Lower leg skin (tissue), 4 donors: ENCODE data around the gene DPH7. TPM values are rescaled to one million over a fixed set of nuclear protein-coding genes. Genes with fewer than 3 reads are reported as not detected.

ENCODE experiments used
- DNase-seq, 2 donors: peaks; one replicate each; pipeline ENCODE4 v3.0.0-alpha.2; 2019; ENCODE audit warnings: low spot score in 2 of 2
- H3K4me3 ChIP-seq: fragments of 200-600 bp; sonication (generic); 2 replicates; pipeline ENCODE4 v1.5.1; 2017; ENCODE audit warnings: mild to moderate bottlenecking, low read depth; ENCODE audit not compliant: poor library complexity, severe bottlenecking
- CTCF ChIP-seq, 3 donors: fragments of 450-650 bp; IDR thresholded peaks; one replicate each; pipeline ENCODE4 v1.5.1; 2016; ENCODE audit warnings: antibody characterized with exemption in 3 of 3, mild to moderate bottlenecking in 3 of 3, moderate library complexity in 2 of 3
- POLR2A ChIP-seq, 2 donors: fragments of 450-650 bp; IDR thresholded peaks; one replicate each; pipeline ENCODE4 v1.6.1; 2016 to 2017; ENCODE audit warnings: antibody characterized with exemption in 2 of 2, mild to moderate bottlenecking in 1 of 2, moderate library complexity in 1 of 2
- WGBS, 2 donors: methylation state at CpG; one replicate each; pipeline ENCODE4 v1.1.5; 2018; 5-methylcytosine and 5-hydroxymethylcytosine counted together
- intact Hi-C: fragments of 100-400 bp; cut with DNase I; formaldehyde crosslinking; loops from one replicate; pipeline ENCODE4 v1.15.0; 2023; ENCODE audit warnings: low total_unique reads
- total RNA-seq, 4 donors: library from RNA; depleted of rRNA; stranded (reverse); fragments of >200 nt; gene quantifications; one replicate each; pipeline ENCODE4 v1.1.0, GENCODE V29; 2016

DPH7 gene
- total RNA-seq, 4 donors from 2014 or later = 27.5 to 46.0 (median 34.7) TPM

- WGBS, 2 donors = 1% methylated on average over 29 to 76 of the region's 113 CpGs
- peak; percentile 78 to 95 for DNase-seq
Observed at GRCh38 chr9:137590469-137591383, 12.0 kb upstream of the DPH7 start, which contains the start of gene ZMYND19. Gene ZMYND19, minus strand, starts transcription at chr9:137590512. Its CDS starts 249 bp downstream, at chr9:137590263.

GRCh38 chr9:137590123-137590468 is 11.4 kb upstream of the DPH7 start:
- H3K4me3 ChIP-seq = peak overlapping the region; percentile 50
- intact Hi-C loops = no loop called here
- no peak for DNase-seq
- no peak for TF ChIP-seq POLR2A (IDR thresholded peaks at IDR 0.05)
- no peak for TF ChIP-seq CTCF (IDR thresholded peaks at IDR 0.05)
- 0% methylated on average over 18 of the region's 61 CpGs; no CpG with 5 or more reads in 1 of the 2 donors for WGBS, 2 donors

More at GRCh38 chr9:137590469-137591383, 12.0 kb upstream of the DPH7 start, which contains the start of gene ZMYND19:
- intact Hi-C loops = no loop called here
- peak within 1 kb of the TSS; percentile 58 for H3K4me3 ChIP-seq
- TF ChIP-seq POLR2A (IDR thresholded peaks at IDR 0.05) (no peak), CTCF (IDR thresholded peaks at IDR 0.05) (no peak)

- intact Hi-C loops = no loop called here
- TF ChIP-seq CTCF (IDR thresholded peaks at IDR 0.05) (no peak), POLR2A (IDR thresholded peaks at IDR 0.05) (no peak)
- no peak for DNase-seq
- peak overlapping the region; percentile 50 for H3K4me3 ChIP-seq
- 7 to 11% methylated on average over 18 to 34 of the region's 58 CpGs for WGBS, 2 donors
Observed at GRCh38 chr9:137589441-137590122, 10.9 kb upstream of the DPH7 start.

- TF ChIP-seq POLR2A (IDR thresholded peaks at IDR 0.05) (no peak), CTCF (IDR thresholded peaks at IDR 0.05) (no peak)
- WGBS, 2 donors = 64 to 70% methylated on average over 6 of the region's 6 CpGs
- no peak overlapping the region for H3K4me3 ChIP-seq
- intact Hi-C loops = no loop called here
- DNase-seq = no peak
Observed at GRCh38 chr9:137588891-137589290, 10.2 kb upstream of the DPH7 start.

GRCh38 chr9:137588311-137588710 is 9.6 kb upstream of the DPH7 start:
- H3K4me3 ChIP-seq = no peak overlapping the region
- intact Hi-C loops = no loop called here
- no peak for TF ChIP-seq POLR2A (IDR thresholded peaks at IDR 0.05)
- 84 to 88% methylated on average over 11 to 13 of the region's 13 CpGs for WGBS, 2 donors
- DNase-seq = no peak

GRCh38 chr9:137586854-137587253 is 8.1 kb upstream of the DPH7 start:
- DNase-seq = no peak
- WGBS, 2 donors = 95 to 96% methylated on average over 11 to 14 of the region's 14 CpGs
- no peak overlapping the region for H3K4me3 ChIP-seq
- intact Hi-C loops = no loop called here
- TF ChIP-seq POLR2A (IDR thresholded peaks at IDR 0.05) (no peak), CTCF (IDR thresholded peaks at IDR 0.05) (no peak)
